ENCODE results near the gene TTC9B.

The TTC9B gene

DNA sequence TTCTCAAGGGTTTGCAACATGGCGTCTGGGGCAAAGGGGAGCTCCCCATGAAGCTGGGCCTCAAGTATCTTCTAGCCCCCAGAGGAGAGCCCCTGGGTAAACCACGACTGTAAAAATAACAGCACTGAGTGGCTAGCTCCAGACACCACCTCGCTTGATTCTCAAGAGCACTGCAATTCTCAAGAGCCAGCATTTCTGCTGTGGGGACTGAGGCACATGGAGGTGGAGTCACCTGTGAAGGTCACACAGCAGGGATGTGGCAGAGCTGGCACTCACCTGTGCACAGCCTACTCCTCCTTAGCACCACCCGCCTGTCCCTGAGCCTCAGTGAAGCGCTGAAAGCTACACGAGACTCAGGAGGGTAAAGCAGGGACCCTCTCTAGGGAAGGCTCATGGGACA is 29.0 kb upstream of the TTC9B start:
- no peak for DNase-seq

DNA sequence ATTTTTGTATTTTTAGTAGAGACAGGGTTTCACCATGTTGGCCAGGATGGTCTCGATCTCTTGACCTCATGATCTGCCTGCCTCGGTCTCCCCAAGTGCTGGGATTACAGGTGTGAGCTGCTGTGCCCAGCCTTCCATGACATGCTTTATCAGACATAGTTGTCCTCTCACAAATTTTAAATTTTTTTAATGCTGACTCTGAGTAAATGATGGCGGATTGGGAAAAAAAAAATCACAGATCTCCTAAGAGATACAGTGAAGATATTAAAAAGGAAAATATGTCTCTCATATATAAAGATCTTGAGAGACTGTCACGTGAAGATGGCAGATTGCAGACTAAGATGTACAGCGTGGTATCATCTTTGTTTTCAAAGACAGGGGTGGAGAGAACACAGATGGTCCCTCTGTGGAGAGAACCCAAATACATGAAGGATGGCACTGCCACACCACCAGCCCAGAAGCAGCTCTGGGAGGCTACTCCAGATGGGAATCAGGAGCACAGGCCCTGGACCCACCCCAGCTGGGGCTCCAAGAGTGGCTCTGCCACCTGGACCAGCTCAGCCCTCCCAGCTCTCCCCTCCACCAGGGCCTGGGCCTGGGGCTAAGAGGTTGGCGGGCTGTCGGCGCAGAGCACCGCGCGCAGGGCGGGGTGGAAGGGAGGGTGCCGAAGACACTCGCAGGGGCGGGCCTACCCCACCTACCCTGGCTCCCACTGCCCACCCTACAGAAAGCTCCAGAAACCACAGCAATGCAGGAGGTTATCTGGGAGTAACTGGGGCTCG is 28.3 kb upstream of the TTC9B start:
- no peak for DNase-seq

DNA sequence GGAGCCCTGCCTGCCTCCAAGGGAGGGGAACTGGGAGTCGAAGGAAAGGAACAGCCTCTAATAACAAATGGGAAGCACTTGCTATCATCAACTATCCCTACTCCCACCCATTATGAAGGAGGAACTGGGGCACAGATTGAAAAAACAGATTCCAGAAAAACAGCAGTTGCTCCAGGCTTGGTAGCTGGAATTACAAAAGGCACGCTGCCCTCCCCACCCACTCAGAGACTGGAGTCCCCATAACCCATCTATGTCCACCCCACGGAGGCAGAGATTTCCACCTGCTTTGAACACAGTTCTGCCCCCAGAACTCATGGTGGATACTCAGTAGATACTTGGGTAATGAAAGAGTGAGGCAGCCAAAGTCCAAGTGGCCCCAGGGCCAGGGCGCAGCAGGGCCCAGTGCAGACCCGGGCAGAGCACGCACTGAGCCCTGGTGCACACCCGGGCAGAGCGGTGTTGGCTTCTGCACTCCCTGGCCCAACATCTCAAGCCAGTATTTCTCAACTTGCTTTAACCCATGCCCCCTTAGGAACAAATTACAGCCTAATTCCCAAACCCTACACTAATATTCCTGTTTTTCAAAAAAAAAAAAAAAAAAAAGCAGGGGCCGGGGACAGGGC is 27.4 kb upstream of the TTC9B start:
- no peak for DNase-seq

DNA sequence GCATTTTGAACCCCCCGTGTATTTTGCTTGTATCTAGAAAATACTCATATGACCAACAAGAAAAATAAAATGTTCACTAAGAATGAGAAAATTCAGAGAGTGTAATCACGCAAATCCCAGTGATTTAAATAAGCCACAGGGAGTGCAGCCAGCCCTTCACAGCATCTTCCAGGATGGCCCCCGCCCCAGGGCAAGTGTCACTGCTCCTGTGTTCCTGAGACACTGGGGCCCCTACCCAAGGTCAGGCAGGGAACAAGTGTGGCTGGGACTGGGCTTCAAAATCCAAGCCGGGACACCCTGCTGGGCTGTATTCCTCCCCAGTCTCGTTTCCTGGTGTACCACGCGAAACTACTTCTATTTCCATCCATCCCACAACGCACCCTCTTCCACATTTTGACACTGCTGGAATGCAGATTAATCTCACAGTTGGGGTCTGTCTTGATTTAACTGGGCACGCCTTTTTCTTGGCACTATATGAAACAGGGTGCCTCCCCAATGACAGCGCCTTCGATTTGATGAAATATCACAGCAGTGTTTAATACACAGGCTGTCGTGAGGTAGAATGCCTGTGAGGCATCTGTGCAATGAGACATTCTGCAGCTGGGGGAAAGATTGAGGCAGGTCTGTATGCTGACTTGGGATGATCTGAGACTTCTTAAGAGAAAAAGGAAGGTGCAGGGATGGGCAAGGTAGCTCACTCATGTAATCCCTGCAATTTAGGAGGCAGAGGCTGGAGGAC is 26.6 kb upstream of the TTC9B start:
- DNase-seq: no peak

DNA sequence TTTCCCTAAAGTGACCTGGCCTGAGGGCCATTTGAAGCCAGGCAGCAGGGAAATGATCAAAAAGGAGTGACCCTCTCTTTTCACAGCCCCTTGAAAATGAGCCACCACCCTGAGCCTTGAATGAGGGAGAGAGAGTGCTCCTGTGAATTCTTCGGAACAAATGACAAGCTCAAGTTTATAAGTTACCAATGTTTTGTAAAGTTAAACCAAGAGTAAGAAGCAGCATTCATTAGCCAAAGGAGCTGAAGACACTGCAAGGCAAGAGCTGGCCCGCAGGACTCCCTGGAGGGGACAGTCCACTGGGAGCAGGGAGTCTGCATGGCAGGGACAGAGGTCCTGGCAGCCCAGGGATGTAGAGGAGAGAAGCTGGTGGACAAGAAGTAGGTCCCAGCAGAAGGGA is 25.0 kb upstream of the TTC9B start:
- DNase-seq: no peak

DNA sequence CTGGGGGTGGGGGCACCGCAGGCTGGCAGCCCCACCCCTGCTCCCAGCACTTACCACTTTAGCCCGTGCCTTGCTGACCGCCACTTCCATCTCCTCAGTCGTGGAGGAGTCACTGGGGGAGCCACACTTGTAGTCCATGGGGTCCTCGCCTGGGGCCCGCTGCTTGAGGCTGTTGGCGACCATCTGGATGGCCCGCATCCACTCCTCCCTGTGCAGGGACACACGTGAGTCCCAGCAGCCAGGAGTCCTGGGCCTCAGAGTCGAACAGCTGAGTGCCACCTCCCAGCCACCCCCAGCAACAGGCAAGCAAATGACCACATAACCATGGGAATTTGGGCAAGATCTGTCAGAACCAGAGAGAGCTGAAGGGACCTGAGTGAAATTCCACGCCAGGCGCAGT is 24.3 kb upstream of the TTC9B start:
- no peak for DNase-seq

DNA sequence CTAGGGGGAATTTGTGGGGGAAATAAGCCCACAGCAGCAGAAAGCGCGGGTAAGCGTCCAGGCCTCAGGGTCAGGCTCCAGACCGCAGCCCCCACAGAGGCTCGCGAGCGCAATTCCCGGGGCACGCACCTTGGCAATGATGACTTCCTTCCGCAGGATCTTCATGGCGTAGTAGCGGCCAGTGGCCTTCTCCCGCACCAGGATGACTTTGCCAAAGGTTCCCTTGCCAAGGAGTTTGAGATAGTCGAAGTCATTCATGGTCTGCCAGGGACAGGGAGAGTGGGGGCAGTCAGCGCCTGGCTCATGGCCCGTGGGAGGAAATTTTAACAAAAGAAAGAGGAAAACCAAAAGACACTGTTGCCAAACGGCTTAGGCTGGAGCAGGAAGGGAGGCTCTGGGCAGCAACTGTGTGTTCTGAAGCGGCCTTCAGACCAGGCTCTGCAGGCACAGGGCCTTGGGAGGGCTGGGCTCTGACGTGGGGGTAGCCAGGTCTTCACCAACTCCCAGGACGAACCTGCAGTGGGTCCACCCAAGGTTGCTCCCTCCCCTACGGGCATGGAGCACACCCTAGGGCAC is 23.7 kb upstream of the TTC9B start:
- no peak for DNase-seq

DNA sequence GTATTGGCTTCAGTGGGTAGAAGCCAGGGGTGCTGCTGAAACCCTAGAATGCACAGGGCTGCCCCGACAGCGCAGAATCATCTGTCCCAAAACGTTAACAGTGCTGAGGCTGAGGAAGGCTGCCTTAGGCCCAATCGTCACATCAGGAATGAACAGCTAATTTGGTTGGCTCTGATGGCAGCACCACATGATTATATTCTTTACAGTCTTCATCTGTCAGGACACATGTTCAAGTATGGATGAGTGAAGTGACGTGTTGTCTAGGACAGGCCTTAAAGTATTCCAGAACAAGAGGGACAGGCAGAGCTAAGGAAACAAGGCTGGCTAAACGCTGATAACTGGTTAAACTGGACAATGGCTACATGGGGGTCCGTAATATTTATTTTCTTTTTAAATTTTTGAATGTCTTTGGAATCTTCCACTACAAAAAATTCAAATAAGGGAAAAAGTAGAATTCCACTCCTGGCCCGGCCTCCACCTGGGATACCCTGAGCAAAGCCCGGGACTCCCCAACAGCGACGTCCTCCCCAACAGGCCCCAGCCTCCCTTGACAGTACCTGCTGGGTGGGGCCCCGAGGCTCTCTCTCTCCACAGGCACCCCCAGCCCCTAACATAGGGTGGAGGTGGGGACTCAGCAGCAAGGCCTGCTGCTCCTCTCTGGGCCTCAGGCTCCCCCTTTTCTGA is 23.1 kb upstream of the TTC9B start:
- no peak for DNase-seq

DNA sequence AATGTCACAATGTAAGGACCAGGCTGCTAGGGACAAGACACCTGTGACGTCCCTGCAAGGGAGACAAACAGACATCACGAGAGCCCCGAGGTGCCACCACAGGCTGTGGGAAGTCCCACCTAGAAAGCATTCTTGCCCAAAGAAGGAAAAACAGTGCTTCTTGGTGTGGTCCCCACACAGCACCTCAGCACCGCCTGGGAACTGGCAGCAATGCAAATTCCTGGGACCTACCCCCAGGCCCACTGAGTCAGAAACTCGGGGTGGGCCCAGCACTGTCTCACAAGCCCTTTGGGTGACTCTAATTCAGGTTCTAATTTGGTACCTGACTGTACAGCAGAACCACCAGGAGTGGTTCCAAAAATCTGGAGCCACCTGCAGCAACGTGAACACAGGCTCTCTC is 22.1 kb upstream of the TTC9B start:
- no peak for DNase-seq

DNA sequence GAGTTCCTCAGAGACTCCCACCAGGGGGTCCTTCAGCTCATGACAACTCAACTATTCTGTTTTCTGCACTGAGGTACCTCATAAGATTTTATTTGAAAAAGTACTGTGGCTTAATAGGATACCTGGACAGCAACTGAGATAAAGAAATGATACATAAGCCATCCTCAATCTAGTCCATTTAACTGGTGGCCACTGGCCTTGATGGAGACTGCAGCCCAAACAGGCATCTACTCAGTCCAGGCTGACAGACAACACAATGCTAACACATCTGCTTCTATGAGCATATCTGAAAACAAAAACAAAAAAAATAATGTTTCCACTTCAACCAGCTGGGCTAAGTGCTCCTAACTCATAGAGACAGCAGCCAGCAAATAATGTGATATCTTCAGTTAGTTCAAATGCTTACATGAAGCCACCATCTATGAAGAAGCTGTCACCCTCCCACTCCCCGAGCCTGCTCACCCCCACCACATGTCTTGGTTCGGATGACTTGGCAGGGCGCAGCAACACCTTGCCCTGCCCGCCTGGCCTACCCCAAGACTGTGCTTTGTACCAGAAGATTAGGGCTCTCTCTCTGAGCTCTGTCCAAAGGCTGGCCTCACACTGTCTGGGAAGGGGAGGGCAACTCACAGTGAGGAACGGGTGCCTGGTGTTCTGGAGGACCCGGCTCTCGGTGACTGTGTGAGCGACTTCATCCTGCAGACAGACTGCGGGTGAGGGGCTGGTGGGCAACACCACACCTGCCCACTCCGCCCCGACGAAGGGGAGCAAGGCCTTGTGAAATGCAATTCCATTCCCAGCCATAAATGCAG is 21.4 kb upstream of the TTC9B start:
- DNase-seq: no peak

DNA sequence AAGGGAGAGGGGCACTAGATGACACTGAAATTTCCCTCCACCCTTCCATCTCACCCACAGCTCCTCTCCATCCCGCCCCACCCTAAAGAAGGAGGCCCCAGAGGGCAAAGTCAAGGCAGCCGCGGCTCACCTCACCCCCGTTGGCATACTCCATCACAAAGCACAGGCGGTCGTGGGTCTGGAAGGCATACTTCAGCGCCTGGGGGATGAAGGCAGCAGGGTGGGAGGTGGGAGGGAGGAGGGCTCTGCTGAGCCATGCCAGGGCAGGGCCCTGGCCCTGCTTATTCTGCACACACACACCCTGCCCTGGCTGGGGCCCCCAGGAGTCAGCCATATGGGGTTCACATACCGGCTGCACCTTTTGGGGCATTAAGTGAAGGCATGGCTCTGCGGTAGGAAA is 20.6 kb upstream of the TTC9B start:
- no peak for DNase-seq

DNA sequence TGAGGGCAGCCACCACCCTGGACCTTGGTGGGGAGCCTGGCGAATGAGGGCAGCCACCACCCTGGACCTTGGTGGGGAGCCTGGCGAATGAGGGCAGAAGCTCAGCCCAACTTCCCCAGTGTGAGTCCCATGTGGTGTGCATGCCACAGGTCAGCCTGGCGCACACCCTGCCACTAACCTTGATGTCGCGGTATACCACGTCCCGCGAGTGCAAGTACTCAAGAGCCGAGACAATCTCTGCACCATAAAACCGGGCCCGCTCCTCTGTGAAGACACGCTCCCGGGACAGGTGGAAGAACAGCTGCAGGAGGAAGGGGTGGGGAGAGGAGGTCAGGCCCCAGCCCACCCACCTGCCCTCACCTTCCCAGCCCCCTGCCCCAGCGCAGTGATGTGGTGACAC is 19.6 kb upstream of the TTC9B start:
- no peak for DNase-seq

DNA sequence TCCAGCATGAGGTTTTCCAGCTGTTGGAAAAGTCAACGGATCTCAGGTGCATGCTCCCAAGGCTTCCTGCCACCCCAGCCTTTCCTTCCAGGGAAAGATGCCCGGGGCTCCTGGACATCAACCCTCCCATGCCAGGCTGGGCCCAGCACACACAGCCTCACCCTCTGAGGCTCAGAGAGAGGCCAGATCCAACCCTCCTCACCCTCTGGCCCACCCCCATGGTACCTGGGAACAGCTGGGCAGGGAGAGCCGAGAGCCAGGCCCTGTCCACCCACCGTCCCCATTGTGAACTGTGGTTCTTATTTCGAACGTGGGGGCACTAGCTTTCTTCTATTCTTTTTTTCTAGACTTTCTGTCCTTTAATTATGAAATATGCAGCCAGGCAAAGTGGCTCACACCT is 18.2 kb upstream of the TTC9B start:
- no peak for DNase-seq

DNA sequence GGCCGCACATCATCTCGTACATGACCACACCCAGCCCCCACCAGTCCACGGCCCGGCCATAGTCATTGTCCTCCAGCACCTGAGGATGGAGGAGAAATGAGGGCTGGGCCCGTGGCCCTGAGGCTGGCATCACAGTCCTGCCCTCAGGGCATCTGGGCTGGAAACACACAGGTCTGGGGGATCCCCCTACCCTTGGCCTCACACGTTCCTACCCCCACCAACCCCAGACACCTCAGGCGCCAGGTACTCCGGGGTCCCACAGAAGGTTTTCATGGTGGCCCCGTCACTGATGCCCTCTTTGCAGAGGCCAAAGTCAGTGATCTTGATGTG is 17.8 kb upstream of the TTC9B start:
- DNase-seq: no peak

DNA sequence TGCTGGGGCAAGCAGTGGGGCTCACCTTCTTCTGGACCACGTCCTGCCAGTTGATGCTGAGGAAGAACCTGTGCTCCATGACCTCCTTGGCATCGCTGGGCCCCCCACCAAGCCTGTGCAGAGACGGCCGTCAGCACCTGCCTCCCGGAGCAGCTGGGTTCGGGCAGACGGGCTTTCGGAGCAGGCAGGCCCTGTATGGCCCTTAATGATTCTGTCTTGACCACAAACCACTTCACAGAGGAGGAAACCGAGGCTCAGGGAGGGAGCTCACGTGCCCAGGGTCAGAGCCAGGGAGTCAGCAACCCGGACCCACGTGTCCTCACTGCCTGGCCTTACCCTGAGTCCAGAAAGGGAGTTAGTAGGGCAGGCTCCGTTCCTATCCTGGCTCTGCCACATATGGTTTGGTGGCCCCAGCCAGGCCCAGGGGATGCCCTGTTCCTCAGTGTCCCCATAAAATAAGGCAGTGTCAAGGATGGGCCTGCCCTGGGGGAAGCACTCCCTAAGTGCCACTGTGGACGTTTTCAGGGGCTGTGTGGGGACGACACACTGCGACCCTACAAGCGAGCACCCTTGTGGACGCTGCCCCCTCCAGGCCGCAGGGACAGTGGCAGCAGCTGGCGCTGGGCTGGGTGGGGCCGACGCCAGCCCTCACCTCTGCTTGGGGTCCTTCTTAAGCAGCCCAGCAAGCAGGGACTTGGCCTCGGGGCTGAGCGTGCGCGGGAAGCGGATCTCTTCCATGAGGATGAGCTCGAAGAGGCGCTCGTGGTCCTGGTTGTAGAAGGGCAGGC is 17.2 kb upstream of the TTC9B start:
- no peak for DNase-seq

DNA sequence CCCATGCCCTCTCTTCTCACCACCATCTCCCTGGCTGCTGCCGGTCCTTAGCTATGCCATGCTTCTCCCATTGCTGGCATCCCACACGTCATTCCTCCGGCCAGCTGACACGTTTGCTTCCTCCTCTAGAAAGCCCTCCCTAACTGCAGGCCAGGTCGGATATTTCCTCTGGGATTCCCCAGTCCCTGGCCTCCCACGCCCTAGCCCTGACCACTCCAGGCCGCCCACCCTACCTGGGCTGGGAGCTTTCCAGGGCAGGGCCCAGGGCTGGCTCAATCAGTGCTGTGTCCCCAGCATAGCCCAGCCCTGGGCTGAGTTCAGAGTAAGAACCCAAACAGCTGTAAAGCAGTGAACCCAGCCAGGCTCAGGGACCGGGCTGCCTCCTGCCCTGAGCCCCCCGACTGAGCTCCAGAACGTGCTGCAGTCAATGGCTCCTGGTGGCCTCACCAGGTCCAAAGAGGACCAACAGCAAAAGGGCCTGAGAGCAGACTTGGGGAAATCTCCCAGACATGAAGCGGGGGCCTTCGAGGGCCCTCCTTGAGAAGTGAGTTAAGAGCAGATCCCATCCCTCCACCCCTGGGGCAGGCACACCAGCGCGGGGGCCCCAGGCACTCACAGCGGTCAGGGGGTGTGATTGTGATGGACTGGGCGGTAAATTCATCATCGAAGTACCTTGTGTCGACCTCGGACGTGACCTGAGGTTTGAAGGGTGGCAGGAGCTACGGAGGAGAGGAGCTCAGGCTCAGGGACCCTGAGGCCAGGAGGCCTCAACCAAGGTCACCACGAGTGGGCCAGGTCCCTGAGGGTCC is 16.4 kb upstream of the TTC9B start:
- DNase-seq: no peak

DNA sequence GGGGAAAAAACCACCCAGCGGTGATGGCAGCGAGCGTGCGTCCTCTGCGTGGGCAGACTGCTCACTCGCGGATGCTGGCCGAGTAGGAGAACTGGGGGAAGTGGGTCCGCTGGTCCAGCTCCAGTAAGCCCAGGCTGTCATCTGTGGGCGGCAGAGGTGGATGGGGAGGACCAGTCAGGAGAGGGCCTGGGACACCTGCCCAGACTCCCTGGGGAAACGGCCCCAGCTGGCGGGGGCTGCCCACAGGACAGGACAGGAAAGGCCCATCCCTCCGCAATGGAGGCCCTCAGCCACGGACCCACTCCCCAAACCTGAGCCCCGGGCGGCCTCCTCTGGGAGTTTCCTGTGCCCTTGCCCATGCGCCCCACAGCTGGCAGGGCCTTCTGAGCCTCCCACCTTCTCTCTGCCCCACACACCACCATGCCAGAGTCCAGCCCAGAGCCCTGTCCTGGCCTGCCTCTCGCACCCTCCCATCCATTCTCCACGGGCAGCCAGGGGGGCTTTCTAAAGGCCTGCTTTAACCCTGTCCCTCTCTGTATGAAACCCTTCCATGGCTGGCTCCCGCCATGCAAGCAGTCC is 15.7 kb upstream of the TTC9B start:
- no peak for DNase-seq

DNA sequence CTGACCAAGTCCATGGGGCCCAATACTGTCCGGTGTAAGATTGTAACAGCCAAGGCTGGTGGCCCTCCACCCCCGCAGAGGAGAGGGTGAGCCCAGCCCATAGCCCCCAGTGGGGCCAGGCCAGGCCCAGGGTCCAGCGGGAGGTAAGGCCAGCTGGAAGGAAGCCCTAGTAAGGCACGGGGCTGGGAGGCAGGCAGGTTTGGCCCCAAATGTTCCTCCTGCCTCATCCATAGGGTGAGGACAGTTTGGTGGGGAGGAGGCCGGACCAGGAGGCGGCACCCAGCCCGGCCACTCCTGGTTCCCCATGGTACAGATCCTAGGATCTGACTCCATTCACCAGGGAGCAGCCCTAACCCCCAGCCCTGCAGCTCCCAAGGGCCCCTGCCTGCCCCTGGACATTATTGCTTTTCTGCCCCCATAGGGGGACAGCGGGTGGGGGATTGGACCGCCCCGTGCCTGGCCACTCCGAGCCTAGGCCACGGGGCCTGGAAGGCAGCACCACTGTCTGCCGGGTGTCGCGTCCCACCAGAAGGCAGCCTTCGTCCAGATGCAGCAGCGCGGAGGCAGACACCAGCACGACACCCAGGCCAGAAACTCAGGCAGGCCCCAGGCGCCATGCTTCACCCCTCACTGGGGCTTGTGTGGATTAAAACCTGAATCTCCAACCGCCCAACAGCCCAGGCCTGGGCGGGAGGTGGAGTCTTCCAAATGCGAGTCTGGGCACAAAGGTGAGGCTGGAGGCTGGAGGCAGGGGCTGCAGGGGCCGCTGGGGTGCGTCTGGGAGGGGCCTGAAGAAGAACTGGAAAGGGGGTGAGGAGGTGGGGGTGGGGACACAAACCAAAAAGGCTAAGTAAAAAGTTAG is 15.0 kb upstream of the TTC9B start:
- DNase-seq: no peak

DNA sequence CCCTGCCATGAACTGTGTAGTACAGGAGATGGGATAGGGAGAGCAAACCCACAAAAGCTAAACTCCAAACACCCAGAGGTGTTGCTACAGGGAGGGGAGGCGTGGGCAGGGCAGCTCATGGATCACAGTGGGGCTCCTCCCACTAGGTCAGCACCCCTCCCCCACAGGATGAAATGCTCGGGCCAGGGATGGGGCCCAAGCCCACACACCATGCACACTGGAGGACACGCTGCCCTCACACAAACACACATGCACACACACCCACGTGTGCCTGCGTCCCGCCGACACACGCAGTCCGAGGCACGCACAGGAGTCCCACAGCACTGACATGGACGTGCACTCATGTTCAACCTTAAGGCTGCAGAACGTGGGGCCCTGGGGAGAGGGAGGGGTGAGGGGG is 14.3 kb upstream of the TTC9B start:
- no peak for DNase-seq
